Vein endothelial cell (primary cell): ENCODE measurements around the gene OGFOD3. TPM values are rescaled to one million over a fixed set of nuclear protein-coding genes. Genes with fewer than 3 reads are reported as not detected.

Experiments
- small RNA-seq: library from RNA; depleted of rRNA; stranded (forward); fragments of <200 nt; gene quantifications from one replicate; pipeline ENCODE3, GENCODE V24; 2012
- total RNA-seq: library from RNA; depleted of rRNA; stranded (reverse); fragments of >200 nt; gene quantifications from 2 replicates; pipeline ENCODE4 v1.2.3, GENCODE V29; 2012

Gene OGFOD3
- total RNA-seq = 26.3 and 30.4 TPM in 2 replicates

GRCh38 chr17:82418001-82418986 is at the start of gene OGFOD3, which contains the start of gene HEXD:
Gene OGFOD3, minus strand, starts transcription at chr17:82418586. Its CDS starts 101 bp downstream, at chr17:82418485.
Gene HEXD, plus strand, starts transcription at chr17:82418347. Its CDS starts 1,453 bp downstream, at chr17:82419800.

GRCh38 chr17:82458179-82458884 is 39.9 kb upstream of the OGFOD3 start, which contains the start of gene NARF:
Gene NARF, plus strand, starts transcription at chr17:82458741. Its CDS starts 63 bp downstream, at chr17:82458804.

GRCh38 chr17:82450357-82451106 is 32.1 kb upstream of the OGFOD3 start, which contains the start of gene CYBC1:
Gene CYBC1, minus strand, starts transcription at chr17:82450752. Its CDS starts 1,498 bp downstream, at chr17:82449254.

GRCh38 chr17:82371333-82372248 is 46.8 kb downstream of the OGFOD3 start, which contains the start of gene UTS2R:
Gene UTS2R, plus strand, starts transcription at chr17:82371765. Its CDS starts 2,560 bp downstream, at chr17:82374325.

GRCh38 chr17:82358465-82359350 is 59.7 kb downstream of the OGFOD3 start, which contains the start of gene TEX19:
Gene TEX19, plus strand, starts transcription at chr17:82359247. Its CDS starts 2,904 bp downstream, at chr17:82362151.

Small RNA genes within 50 kb of the gene (small RNA-seq; reads per million reads assigned to genes)
- not detected for gene RF00019

Other genes starting within 250 kb of the OGFOD3 start
- 12.1 and 14.3 TPM in 2 replicates for gene CCDC57, start 205.7 kb downstream of the OGFOD3 start, total RNA-seq
- 121 and 194 TPM in 2 replicates for gene SLC16A3, start 189.5 kb downstream of the OGFOD3 start, total RNA-seq
- gene CSNK1D, start 144.9 kb downstream of the OGFOD3 start, total RNA-seq = 81.9 and 85.3 TPM in 2 replicates
- gene CD7, start 101.0 kb downstream of the OGFOD3 start, total RNA-seq = not detected in 2 replicates
- gene SECTM1, start 84.8 kb downstream of the OGFOD3 start, total RNA-seq = 0.48 and 0.98 TPM in 2 replicates
- under 0.01 TPM in 1 of 2 replicates, not detected in the other for gene TEX19, start 59.3 kb downstream of the OGFOD3 start, total RNA-seq
- gene UTS2R, start 46.8 kb downstream of the OGFOD3 start, total RNA-seq = not detected in 2 replicates
- 11.5 and 17.6 TPM in 2 replicates for gene HEXD, start 239 bp downstream of the OGFOD3 start, total RNA-seq
- gene CYBC1, start 32.2 kb upstream of the OGFOD3 start, total RNA-seq = 44.9 and 58.5 TPM in 2 replicates
- gene NARF, start 40.2 kb upstream of the OGFOD3 start, total RNA-seq = 91.8 and 116 TPM in 2 replicates
- 44.3 and 50.3 TPM in 2 replicates for gene FOXK2, start 101.1 kb upstream of the OGFOD3 start, total RNA-seq
- gene WDR45B, start 229.9 kb upstream of the OGFOD3 start, total RNA-seq = 88.5 and 92.8 TPM in 2 replicates